Measurements from ENCODE around the gene FOXO4.

DNA sequence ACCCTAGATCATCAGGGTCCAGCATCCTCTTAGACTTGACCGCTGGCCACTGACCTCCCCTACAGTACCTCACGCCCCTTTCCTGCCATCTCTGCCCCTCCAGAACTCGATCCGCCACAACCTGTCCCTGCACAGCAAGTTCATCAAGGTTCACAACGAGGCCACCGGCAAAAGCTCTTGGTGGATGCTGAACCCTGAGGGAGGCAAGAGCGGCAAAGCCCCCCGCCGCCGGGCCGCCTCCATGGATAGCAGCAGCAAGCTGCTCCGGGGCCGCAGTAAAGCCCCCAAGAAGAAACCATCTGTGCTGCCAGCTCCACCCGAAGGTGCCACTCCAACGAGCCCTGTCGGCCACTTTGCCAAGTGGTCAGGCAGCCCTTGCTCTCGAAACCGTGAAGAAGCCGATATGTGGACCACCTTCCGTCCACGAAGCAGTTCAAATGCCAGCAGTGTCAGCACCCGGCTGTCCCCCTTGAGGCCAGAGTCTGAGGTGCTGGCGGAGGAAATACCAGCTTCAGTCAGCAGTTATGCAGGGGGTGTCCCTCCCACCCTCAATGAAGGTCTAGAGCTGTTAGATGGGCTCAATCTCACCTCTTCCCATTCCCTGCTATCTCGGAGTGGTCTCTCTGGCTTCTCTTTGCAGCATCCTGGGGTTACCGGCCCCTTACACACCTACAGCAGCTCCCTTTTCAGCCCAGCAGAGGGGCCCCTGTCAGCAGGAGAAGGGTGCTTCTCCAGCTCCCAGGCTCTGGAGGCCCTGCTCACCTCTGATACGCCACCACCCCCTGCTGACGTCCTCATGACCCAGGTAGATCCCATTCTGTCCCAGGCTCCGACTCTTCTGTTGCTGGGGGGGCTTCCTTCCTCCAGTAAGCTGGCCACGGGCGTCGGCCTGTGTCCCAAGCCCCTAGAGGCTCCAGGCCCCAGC is 5.2 kb downstream of the FOXO4 start:
- TF ChIP-seq POLR2A (IDR thresholded peaks at IDR 0.05) (no peak), POLR2AphosphoS5 (IDR thresholded peaks at IDR 0.05) (no peak)
